ENCODE data around the gene IMPDH2. TPM values are rescaled to one million over a fixed set of nuclear protein-coding genes. Genes with fewer than 3 reads are reported as not detected.

IMPDH2 gene
- total RNA-seq, 1 experiment from 2014 or later, result 599 TPM

DNA sequence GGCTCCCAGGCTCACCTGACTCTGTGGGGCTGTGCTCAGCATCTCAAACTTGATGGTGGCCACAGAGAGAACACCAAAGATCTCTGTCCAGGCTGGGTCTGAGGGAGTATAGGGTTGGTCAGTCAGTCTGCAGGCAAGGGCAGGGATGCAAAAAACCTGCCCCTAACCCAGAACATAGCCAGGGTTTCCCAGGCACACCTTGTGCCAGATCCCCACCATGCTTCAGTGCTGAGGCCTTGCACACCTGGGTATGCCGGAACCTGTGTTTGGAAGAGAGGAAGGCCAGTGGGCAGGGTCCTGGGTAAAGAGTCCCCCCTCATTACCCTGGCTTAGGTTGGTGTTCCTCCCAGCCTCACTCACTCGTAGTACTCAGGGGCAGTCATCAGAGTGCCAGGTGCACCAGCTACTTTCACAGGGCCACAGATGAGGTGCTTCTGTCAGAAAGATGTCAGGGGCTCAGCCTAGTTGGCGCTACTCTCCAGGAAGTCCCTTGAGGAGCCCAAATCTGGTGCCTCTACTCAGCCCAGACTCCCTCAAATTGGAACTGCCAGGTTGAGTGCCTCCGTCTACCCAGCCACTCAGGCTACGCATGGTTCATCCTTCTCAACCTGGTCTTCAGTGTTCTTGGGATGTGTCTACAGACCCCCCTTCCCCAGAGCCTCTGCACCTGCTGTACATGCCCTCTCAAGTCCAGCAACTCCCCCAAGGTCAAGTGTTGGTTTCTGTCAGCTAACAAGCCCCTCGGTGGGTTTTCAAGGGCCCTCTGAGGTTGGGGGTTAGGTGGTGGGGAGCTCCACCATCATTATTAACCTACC is 12.6 kb downstream of the IMPDH2 start:
- Histone ChIP-seq H3K9ac (ENCODE audit: low read length) (peak overlapping the region; percentile 99), H3K4me2 (ENCODE audit: low read length) (peak overlapping the region; percentile 90), H4K20me1 (ENCODE audit: insufficient read depth) (no peaks in the 10 kb centered on the region), H3K9me3 (ENCODE audit: control insufficient read depth in 1 of 2, insufficient read depth in 1 of 2, low read depth in 1 of 2, low read length in 2 of 2) (no peaks in the 10 kb centered on the region), H3K36me3 (ENCODE audit: control insufficient read depth in 1 of 2, insufficient read depth in 2 of 2, low read length in 2 of 2) (peaks cover 16 to 33% of the 10 kb centered on the region in 2 experiments; a peak in 3 of 4 replicates), H3K79me2 (ENCODE audit: insufficient read depth, low read length) (peaks cover 49% of the 10 kb centered on the region), H3K27ac (ENCODE audit: low read depth, low read length) (peak overlapping the region; percentile 99), H2AFZ (ENCODE audit: low read depth, low read length, poor library complexity, severe bottlenecking) (no peak overlapping the region), H3K4me1 (ENCODE audit: control insufficient read depth in 1 of 2, insufficient read depth in 2 of 2, low read length in 2 of 2) (peaks cover 14 to 43% of the 10 kb centered on the region in 2 experiments), H3K9me2 (ENCODE audit: insufficient read depth) (no peaks in the 10 kb centered on the region), H3K27me3 (ENCODE audit: insufficient read depth, low read length) (no peaks in the 10 kb centered on the region), H3K4me3 (replicated peaks in 1 of 2; ENCODE audit: low read depth in 1 of 2, low read length in 2 of 2) (peak overlapping the region; percentile 61 to 80)
- ATAC-seq (no peak), DNase-seq (ENCODE audit: low read depth, low spot score) (no peak)
- CTCF ChIA-PET, result interaction anchor here (1.2 to 3.3 kb wide), 2 partner anchors 9 to 28 kb away, joined by 3 to 16 read pairs; partner anchors contain the start of gene WDR6
- TF ChIP-seq JUND (IDR thresholded peaks at IDR 0.05) (no peak), POLR2AphosphoS5 (IDR thresholded peaks at IDR 0.05; ENCODE audit: low read depth, low read length) (peak; percentile 33; the same call in 1 of the 2 replicates)
- BruUV-seq (replicated peaks), result no TSS peak
- intact Hi-C loops (cut with micrococcal nuclease), result no loop called here
- POLR2A ChIA-PET, result interaction anchor here (2.0 to 5.3 kb wide), 4 partner anchors 9 to 77 kb away, joined by 5 to 41 read pairs (median 22); partner anchors contain the start of genes IMPDH2, QRICH1 and WDR6
- RAD21 ChIA-PET (ENCODE audit: low non-redundant PET in 1 of 2, low total read pairs in 2 of 2, uncharacterized antibody in 2 of 2, unreplicated experiment in 2 of 2), result no interaction called here

DNA sequence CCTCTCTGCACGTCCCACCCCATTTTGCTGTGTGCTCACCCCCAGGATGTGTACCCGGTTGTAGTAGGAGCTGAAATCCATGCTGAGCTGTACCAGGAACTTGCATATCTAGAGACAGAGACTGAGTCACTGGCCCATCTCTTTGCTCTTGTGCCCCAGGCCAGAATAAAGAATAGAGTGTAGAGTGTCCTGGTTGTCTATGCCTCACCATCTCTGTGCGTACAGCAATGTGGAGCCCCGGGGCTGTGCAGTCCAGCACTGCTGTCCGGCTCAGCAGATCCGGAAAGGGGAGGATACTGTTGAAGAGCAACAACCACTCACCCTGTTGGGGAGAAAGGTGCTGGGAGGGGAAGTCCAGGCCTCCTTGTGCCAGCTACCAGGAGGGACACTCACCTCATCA is 13.4 kb downstream of the IMPDH2 start:
- no peak overlapping the region; the same call in 1 of the 2 replicates for H3K9ac ChIP-seq (ENCODE audit: low read length)
- H3K27ac ChIP-seq (ENCODE audit: low read depth, low read length), result no peak overlapping the region
- H2AFZ ChIP-seq (ENCODE audit: low read depth, low read length, poor library complexity, severe bottlenecking), result no peak overlapping the region
- H3K9me2 ChIP-seq (ENCODE audit: insufficient read depth), result no peaks in the 10 kb centered on the region
- peaks cover 14 to 41% of the 10 kb centered on the region in 2 experiments for H3K4me1 ChIP-seq (ENCODE audit: control insufficient read depth in 1 of 2, insufficient read depth in 2 of 2, low read length in 2 of 2)
- ChIA-PET CTCF (interaction anchor here (1.2 kb wide), 1 partner anchor 27 kb away, joined by 3 read pairs; no protein-coding TSS in a partner anchor), RAD21 (ENCODE audit: low non-redundant PET in 1 of 2, low total read pairs in 2 of 2, uncharacterized antibody in 2 of 2, unreplicated experiment in 2 of 2) (no interaction called here), POLR2A (interaction anchor here (4.1 kb wide), 1 partner anchor 8 kb away, joined by 39 read pairs; the partner anchor contains the start of gene WDR6)
- TF ChIP-seq SIN3A (IDR thresholded peaks at IDR 0.05; ENCODE audit: low read depth) (no peak), ZFX (IDR thresholded peaks at IDR 0.05) (no peak), TCF7L2 (IDR thresholded peaks at IDR 0.05; ENCODE audit: borderline replicate concordance, extremely low read depth, insufficient read depth, insufficient read length) (no peak), ZNF274 (IDR thresholded peaks at IDR 0.05; ENCODE audit: low read depth, low read length) (no peak), SP1 (IDR thresholded peaks at IDR 0.05; ENCODE audit: low read depth) (no peak), POLR2AphosphoS5 (IDR thresholded peaks at IDR 0.05; ENCODE audit: low read depth, low read length) (no peak; the same call in 1 of the 2 replicates), EZH2 (IDR thresholded peaks at IDR 0.05) (no peak)
- BruUV-seq (replicated peaks), result no TSS peak
- no peaks in the 10 kb centered on the region for H3K27me3 ChIP-seq (ENCODE audit: insufficient read depth, low read length)
- DNase-seq (ENCODE audit: low read depth, low spot score) (no peak), ATAC-seq (no peak)
- H4K20me1 ChIP-seq (ENCODE audit: insufficient read depth), result no peaks in the 10 kb centered on the region
- H3K79me2 ChIP-seq (ENCODE audit: insufficient read depth, low read length), result peaks cover 52% of the 10 kb centered on the region
- H3K9me3 ChIP-seq (ENCODE audit: control insufficient read depth in 1 of 2, insufficient read depth in 1 of 2, low read depth in 1 of 2, low read length in 2 of 2), result no peaks in the 10 kb centered on the region
- no peak overlapping the region for H3K4me3 ChIP-seq (replicated peaks in 1 of 2; ENCODE audit: low read depth in 1 of 2, low read length in 2 of 2)
- no peak overlapping the region for H3K4me2 ChIP-seq (ENCODE audit: low read length)
- intact Hi-C loops (cut with micrococcal nuclease), result no loop called here
- peaks cover 19 to 36% of the 10 kb centered on the region in 2 experiments; a peak in 3 of 4 replicates for H3K36me3 ChIP-seq (ENCODE audit: control insufficient read depth in 1 of 2, insufficient read depth in 2 of 2, low read length in 2 of 2)

Data from HCT116 (cell line).